Activated CD4-positive, alpha-beta T cell treated with anti-CD3 and anti-CD28 coated beads for 48 hours (primary cell): Measurements from ENCODE around the gene IGSF23.
"Not testable (repeated sequence)": the region's sequence is repeated elsewhere in the genome, so short reads cannot be mapped to it uniquely, and the experiment has no call there.

ENCODE experiments used
- DNase-seq: peaks from one replicate; pipeline ENCODE4 v3.0.0-alpha.2; 2020

IGSF23 gene

DNA sequence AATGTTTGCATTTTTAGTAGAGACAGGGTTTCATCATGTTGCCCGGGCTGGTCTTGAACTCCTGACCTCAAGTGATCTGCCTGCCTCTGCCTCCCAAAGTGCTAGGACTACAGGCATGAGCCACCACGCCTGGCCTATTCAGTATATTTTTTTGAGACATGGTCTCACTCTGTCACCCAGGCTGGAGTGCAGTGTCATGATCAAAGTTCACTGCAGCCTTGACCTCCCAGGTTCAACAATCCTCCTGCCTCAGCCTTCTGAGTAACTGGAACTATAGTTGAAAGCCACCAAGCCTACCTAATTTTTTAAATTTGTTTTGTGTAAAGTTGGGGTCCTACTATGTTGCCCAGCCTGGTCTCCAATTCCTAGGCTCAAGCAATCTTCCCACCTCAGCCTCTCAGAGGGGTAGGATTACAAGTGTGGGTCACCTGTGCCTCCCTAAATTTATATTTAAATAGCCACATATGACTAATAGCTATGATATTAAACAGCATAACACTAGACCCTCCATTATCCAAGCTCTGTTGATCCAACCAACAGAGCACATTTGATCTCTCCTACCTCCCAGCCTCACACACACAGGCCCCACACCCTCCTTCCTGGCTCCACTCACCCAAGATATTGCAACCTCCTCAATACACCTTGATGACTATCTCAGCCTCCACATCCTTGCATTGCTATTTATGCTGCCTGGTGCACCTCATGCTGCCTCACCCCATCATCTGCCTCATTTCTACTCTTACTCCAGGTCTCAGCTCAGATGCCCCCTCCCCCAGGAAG, 55.8 kb downstream of the IGSF23 start:
- DNase-seq = no peak

- DNase-seq = not testable (repeated sequence)
These were observed 56.7 kb downstream of the IGSF23 start for GRCh38 chr19:44670027-44670426.

DNA sequence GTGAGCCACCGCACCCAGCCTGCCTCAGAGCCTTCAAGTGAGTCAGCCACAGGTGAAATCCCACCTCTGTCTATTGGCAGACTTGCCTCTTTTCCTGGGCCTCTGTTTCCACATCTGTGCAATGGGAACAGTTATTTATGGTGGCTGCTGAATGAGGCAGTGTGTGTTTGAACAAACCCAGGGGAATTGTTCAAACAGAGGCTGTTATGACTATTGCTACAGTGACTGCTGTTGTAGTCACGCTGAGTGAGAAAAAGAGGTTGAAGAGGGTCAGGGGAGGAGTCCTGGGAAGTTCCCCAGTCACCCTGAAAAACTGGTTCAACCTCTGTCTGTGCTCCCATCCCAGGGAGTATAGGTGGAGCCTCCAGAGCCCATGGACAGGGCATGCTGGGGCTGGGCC, 58.0 kb downstream of the IGSF23 start, which contains the start of gene CEACAM19:
Gene CEACAM19 (plus strand): TSS at position 83 of the 400 bp plus-strand sequence. CDS start 450 bp downstream, outside the sequence.
- DNase-seq = no peak

- DNase-seq = no peak
These were observed 58.9 kb downstream of the IGSF23 start for GRCh38 chr19:44672226-44672625.

- DNase-seq = no peak
These were observed 60.1 kb downstream of the IGSF23 start for GRCh38 chr19:44673510-44673909.

GRCh38 chr19:44675521-44675920, 62.2 kb downstream of the IGSF23 start:
- no peak for DNase-seq

GRCh38 chr19:44677019-44677811, 63.9 kb downstream of the IGSF23 start:
- DNase-seq = no peak

DNA sequence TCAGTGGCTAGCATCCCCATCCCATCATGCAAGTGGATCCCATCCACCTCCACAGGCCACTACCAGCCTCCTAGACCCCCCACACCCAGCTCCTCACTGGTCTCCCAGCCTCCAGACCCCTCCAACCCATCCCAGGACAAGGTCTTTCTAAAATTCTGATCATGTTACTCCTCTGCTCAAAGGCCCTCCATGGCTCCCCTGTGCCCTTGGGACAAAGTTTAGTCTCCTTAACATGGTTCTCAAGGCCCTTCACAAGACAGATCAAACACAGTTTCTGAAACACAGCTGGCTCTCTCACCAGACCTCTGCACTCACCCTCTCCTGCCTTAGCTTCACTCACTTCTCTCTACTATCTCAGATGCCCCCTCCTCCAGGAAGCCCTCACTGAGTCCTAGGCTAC, 67.2 kb downstream of the IGSF23 start:
- no peak for DNase-seq

DNA sequence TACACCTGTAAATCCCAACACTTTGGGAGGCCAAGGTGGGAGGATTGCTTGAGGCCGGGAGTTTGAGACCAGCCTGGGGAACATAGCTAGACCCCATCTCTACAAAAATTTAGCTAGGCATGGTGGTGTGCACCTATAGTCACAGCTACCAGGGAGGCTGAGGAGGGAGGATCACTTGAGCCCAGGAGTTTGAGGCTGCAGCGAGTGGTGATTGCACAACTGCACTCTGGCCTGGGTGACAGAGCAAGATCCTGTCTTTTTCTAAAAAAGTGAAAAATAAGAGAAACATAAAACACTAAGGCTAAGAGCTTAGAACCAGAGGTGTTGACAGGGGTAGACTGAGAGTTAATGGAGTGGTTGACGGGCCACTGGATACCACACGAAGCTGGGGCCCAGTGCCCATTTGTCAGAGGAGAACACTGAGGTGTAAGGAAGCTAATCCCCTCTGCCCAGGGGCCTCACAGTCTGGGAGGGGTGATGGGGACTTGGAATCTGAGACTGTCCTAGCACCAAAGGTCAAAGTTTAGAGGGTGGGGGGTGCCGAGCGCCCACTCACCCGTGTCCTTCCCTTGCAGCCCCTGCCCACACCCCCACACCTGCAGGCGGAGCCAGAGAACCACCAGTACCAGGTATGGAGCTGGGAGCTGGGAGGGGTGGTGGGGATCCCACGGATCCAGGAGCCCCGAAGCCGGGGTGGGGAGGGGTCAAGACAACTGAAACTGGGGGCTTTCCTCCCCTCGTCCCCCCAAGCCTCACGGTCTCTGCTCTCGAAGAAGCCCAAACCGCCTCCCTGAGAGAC, 68.8 kb downstream of the IGSF23 start:
- no peak for DNase-seq

- no peak for DNase-seq
These were observed 69.4 kb downstream of the IGSF23 start for GRCh38 chr19:44682807-44683206.

DNA sequence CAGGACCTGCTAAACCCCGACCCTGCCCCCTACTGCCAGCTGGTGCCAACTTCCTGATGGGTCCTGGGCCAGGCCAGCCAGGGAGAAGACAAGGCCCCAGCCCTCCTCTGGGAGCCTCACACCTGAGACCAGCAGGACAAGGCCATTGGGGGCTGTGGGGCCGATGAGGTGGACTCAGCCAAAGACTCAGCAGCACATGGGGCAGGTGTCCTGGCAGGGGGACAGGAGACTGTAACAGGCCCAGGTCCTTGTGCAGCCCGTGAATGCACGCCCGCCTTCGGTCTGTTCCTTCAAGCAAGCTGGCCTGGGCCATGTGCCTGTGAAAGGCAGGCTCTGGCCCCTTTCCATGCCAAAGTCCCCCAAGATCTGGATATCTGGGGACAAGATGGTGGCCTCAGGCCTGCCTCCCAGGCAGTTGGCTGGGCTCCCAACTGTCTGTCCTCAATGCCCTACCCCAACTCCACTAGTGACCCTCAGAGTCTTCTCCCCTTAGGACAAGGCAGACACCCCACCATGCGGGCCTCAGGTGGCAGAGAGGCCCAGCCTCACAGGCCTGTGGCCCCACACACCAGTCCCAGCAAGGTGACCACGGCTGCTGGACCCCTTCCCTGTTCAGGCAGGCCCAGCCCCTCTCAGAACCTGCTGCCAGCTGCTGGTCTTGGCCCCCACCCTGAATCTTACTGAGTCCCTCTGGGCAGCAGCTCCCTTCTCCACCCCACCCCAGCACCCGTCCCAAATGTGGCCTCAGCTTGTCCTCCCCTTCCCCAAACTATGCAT, 70.3 kb downstream of the IGSF23 start:
- no peak for DNase-seq

DNA sequence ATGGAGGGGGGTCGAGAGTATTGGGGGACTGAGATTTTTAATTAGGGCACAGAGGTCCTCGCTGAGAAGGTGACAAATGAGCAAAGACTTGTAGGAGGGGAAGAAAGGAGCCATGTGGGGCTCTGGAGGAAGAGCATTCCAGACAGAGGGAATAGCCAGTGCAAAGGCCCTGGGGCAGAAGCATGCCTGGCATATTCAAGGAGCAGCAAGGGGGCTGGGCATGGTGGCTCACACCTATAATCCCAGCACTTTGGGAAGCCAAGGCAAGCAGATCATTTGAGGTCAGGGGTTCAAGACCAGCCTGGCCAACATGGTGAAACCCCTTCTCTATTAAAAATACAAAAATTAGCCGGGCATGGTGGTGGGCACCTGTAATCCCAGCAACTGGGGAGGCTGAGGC, 71.0 kb downstream of the IGSF23 start:
- DNase-seq = not testable (repeated sequence)

GRCh38 chr19:44684892-44685863, 71.8 kb downstream of the IGSF23 start:
- DNase-seq = no peak

- DNase-seq = no peak
These were observed 72.5 kb downstream of the IGSF23 start for GRCh38 chr19:44685877-44686276.
